Chondrocyte (in vitro differentiated cells): ENCODE data around the gene USP17L12. TPM values are rescaled to one million over a fixed set of nuclear protein-coding genes. Genes with fewer than 3 reads are reported as not detected.
"Not testable (repeated sequence)": the region's sequence is repeated elsewhere in the genome, so short reads cannot be mapped to it uniquely, and the experiment has no call there.

Experiments
- DNase-seq: peaks from one replicate; pipeline ENCODE4 v3.0.0; 2021; ENCODE audit warnings: mixed read lengths, low spot score
- H3K27ac Mint-ChIP-seq: one replicate; pipeline ENCODE4 v1.8.0; 2021; ENCODE audit warnings: mild to moderate bottlenecking, moderate library complexity, mixed read lengths; ENCODE audit not compliant: unreplicated experiment
- H3K27me3 Mint-ChIP-seq: 2 replicates; pipeline ENCODE4 v1.8.0; 2021; ENCODE audit warnings: low read depth, mixed read lengths
- H3K36me3 Mint-ChIP-seq: 2 replicates; pipeline ENCODE4 v1.8.0; 2021; ENCODE audit warnings: low read depth, mixed read lengths
- H3K4me1 Mint-ChIP-seq: 2 replicates; pipeline ENCODE4 v1.8.0; 2021; ENCODE audit warnings: low read depth, mild to moderate bottlenecking, mixed read lengths
- H3K4me3 Mint-ChIP-seq: one replicate; pipeline ENCODE4 v1.8.0; 2021; ENCODE audit warnings: mild to moderate bottlenecking, moderate library complexity, mixed read lengths; ENCODE audit not compliant: unreplicated experiment
- H3K9me3 Mint-ChIP-seq: 2 replicates; pipeline ENCODE4 v1.8.0; 2021; ENCODE audit warnings: low read depth, mixed read lengths
- total RNA-seq: library from RNA; stranded (reverse); gene quantifications from 3 replicates; pipeline ENCODE4 v1.2.1, GENCODE V29; 2021

Gene USP17L12
- total RNA-seq, 1 donor from 2014 or later: not detected

- H3K36me3 Mint-ChIP-seq, H3K9me3 Mint-ChIP-seq, H3K27ac Mint-ChIP-seq, H3K4me1 Mint-ChIP-seq, H3K27me3 Mint-ChIP-seq, DNase-seq, H3K4me3 Mint-ChIP-seq: not testable (repeated sequence)
These were observed 47.4 kb downstream of the USP17L12 start, which contains the start of gene USP17L22 for GRCh38 chr4:9267319-9267718. TSS of gene USP17L22 (plus strand) at chr4:9267619. CDS start at chr4:9267619, 0 bp downstream.

Other genes starting within 250 kb of the USP17L12 start
- gene FAM90A26, start 49.7 kb upstream of the USP17L12 start, total RNA-seq: not detected in 3 replicates
- gene USP17L10, start 9.5 kb upstream of the USP17L12 start, total RNA-seq: not detected in 3 replicates
- not detected in 3 replicates for gene USP17L11, start 4.7 kb upstream of the USP17L12 start, total RNA-seq
- not detected in 3 replicates for gene USP17L13, start 4.7 kb downstream of the USP17L12 start, total RNA-seq
- gene USP17L15, start 14.2 kb downstream of the USP17L12 start, total RNA-seq: not detected in 3 replicates
- not detected in 3 replicates for gene USP17L17, start 23.7 kb downstream of the USP17L12 start, total RNA-seq
- gene USP17L18, start 28.5 kb downstream of the USP17L12 start, total RNA-seq: not detected in 3 replicates
- not detected in 3 replicates for gene USP17L19, start 33.2 kb downstream of the USP17L12 start, total RNA-seq
- gene USP17L20, start 38.0 kb downstream of the USP17L12 start, total RNA-seq: not detected in 3 replicates
- not detected in 3 replicates for gene USP17L21, start 42.7 kb downstream of the USP17L12 start, total RNA-seq
- not detected in 3 replicates for gene USP17L22, start 47.5 kb downstream of the USP17L12 start, total RNA-seq
- not detected in 3 replicates for gene USP17L24, start 105.0 kb downstream of the USP17L12 start, total RNA-seq
- not detected in 3 replicates for gene USP17L25, start 109.8 kb downstream of the USP17L12 start, total RNA-seq
- gene USP17L26, start 114.5 kb downstream of the USP17L12 start, total RNA-seq: not detected in 3 replicates
- gene USP17L5, start 119.3 kb downstream of the USP17L12 start, total RNA-seq: not detected in 3 replicates
- not detected in 3 replicates for gene USP17L27, start 124.0 kb downstream of the USP17L12 start, total RNA-seq
- not detected in 3 replicates for gene USP17L28, start 128.7 kb downstream of the USP17L12 start, total RNA-seq
- gene USP17L29, start 133.5 kb downstream of the USP17L12 start, total RNA-seq: not detected in 3 replicates
- not detected in 3 replicates for gene USP17L30, start 143.0 kb downstream of the USP17L12 start, total RNA-seq
- gene DEFB131A, start 224.3 kb downstream of the USP17L12 start, total RNA-seq: not detected in 3 replicates